ENCODE results near the gene NCAM2. TPM values are rescaled to one million over a fixed set of nuclear protein-coding genes. Genes with fewer than 3 reads are reported as not detected.

NCAM2 gene
- polyA plus RNA-seq, 1 experiment: 7.7 TPM

DNA sequence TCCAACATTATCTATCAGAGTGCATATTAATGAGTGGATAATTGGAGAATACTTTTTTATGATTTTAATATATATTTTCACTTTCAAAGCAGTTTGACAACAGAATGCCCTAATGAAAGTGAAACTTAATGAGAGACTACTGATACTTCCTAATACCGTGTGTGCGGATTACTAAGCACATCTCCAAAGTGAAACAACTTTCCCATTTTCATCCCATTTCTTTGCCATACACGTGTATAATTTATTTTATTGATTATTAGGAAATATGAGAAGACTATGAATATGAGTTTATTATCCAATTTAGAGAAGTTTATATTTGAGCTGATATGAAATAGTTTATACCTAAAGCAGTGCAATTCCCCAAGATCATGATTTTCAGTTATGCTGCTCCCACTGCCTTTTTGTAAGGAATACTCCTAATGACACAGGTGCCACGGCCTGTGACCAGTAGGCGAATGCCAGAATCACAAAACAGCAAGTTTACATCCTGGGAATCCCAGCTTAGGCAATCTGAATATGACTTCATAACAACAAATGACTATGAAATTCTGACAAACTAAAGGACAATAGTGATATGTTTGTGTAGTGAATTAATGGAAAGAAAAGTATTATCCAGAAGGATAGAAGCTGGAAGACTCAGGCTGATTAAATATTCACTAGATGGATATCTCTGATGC is 202.9 kb downstream of the NCAM2 start:
- no peak for TF ChIP-seq CTCF (IDR thresholded peaks at IDR 0.05; ENCODE audit: low read depth, low read length)
- ChIA-PET CTCF (interaction anchor here (1.3 kb wide), 1 partner anchor 35 kb away, joined by 3 read pairs; no protein-coding TSS in a partner anchor), POLR2A (interaction anchor here (0.6 kb wide), 1 partner anchor 66 kb away, joined by 4 read pairs; no protein-coding TSS in a partner anchor)
- no peak for DNase-seq (ENCODE audit: low read depth, low spot score)
- Histone ChIP-seq H3K4me3 (ENCODE audit: low read depth, low read length) (no peak overlapping the region), H3K27me3 (ENCODE audit: control insufficient read depth, insufficient read depth, low read length) (no peaks in the 10 kb centered on the region), H3K27ac (ENCODE audit: low read depth, low read length) (no peak overlapping the region), H3K9me3 (ENCODE audit: control insufficient read depth, insufficient read depth, low read length) (no peaks in the 10 kb centered on the region)

DNA sequence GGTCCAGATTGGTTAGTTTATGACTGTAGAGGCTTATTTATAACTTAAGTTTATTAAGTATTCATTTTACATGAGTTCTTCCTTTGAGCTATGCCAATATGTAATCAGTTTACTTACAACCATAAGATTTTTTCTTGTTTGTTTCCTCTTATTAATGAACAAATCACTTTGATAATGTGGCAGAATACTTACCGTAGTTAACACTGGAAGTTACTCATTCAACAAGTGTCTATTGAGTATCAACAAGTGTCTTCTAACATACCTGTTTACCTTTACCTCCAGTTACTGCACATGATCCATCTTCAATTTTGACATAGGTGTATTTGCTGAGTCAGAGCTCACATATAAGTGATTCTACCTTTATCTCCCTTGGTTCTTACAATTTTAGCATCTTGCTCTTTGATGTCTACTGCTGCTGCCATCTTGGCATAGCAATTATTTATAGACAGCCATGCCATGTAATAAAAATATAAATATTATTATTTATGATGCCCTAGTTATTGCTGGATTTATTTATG is 205.7 kb downstream of the NCAM2 start:
- ChIA-PET POLR2A (no interaction called here), CTCF (interaction anchor here (1.2 kb wide), 1 partner anchor 102 kb away, joined by 5 read pairs; no protein-coding TSS in a partner anchor)
- no peak for TF ChIP-seq CTCF (IDR thresholded peaks at IDR 0.05; ENCODE audit: low read depth, low read length)
- H3K27me3 ChIP-seq (ENCODE audit: control insufficient read depth, insufficient read depth, low read length): no peaks in the 10 kb centered on the region
- H3K9me3 ChIP-seq (ENCODE audit: control insufficient read depth, insufficient read depth, low read length): no peaks in the 10 kb centered on the region
- H3K27ac ChIP-seq (ENCODE audit: low read depth, low read length): no peak overlapping the region
- no peak for DNase-seq (ENCODE audit: low read depth, low spot score)
- H3K4me3 ChIP-seq (ENCODE audit: low read depth, low read length): no peak overlapping the region

DNA sequence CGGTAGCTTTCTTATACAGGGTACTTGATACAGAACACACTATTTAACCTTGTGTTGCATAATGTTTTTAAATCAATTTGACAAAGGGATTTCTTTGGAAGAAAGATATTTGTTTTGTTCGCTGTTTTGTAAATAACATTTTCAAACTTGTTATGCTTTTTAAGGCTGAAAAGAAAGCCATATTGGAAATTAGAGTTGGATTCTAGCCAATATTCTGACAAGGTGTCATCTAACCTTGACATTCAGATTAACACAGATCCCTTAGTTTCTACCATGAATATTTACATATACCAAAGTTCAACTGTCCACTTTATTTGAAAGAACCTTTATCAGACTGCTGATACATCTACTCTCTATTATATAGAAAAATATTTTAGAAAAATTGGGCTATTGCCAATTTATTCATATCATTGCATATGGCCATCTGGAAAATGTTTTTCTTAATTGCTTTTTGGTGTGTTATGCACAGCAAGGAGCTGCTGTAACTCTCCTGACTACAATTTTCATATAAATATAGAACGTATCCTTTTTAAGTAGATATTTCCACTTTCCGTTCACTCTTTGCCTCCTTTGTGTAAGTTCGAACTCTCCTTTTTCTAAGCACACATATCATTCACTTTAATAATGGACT is 206.3 kb downstream of the NCAM2 start:
- ChIA-PET POLR2A (no interaction called here), CTCF (interaction anchor here (1.2 kb wide), 1 partner anchor 103 kb away, joined by 5 read pairs; no protein-coding TSS in a partner anchor)
- no peak for DNase-seq (ENCODE audit: low read depth, low spot score)
- no peaks in the 10 kb centered on the region for H3K9me3 ChIP-seq (ENCODE audit: control insufficient read depth, insufficient read depth, low read length)
- H3K27ac ChIP-seq (ENCODE audit: low read depth, low read length): no peak overlapping the region
- no peaks in the 10 kb centered on the region for H3K27me3 ChIP-seq (ENCODE audit: control insufficient read depth, insufficient read depth, low read length)
- no peak overlapping the region for H3K4me3 ChIP-seq (ENCODE audit: low read depth, low read length)
- no peak for TF ChIP-seq CTCF (IDR thresholded peaks at IDR 0.05; ENCODE audit: low read depth, low read length)

DNA sequence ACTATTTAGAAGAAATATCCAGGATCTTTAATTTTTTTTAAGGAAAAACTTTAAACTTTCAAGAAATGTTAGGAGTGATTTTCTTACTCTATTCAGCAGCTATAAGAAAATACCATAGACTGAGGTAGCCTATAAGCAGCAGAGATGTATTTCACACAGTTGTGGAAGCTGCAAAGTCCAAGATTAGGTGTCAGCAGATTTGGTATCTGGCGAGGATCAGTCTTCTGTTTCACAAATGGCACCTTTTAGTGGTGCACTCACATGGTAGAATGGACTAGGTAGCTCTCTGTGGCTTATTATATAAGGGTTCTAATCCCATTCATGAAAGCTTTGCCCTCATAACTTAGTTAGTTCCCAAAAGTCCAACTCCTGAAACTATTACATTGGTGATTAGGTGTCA is 207.4 kb downstream of the NCAM2 start:
- no peak for DNase-seq (ENCODE audit: low read depth, low spot score)
- H3K9me3 ChIP-seq (ENCODE audit: control insufficient read depth, insufficient read depth, low read length): no peaks in the 10 kb centered on the region
- no peaks in the 10 kb centered on the region for H3K27me3 ChIP-seq (ENCODE audit: control insufficient read depth, insufficient read depth, low read length)
- POLR2A ChIA-PET: no interaction called here
- no peak overlapping the region for H3K4me3 ChIP-seq (ENCODE audit: low read depth, low read length)
- no peak for TF ChIP-seq CTCF (IDR thresholded peaks at IDR 0.05; ENCODE audit: low read depth, low read length)
- CTCF ChIA-PET: no interaction called here
- H3K27ac ChIP-seq (ENCODE audit: low read depth, low read length): no peak overlapping the region

DNA sequence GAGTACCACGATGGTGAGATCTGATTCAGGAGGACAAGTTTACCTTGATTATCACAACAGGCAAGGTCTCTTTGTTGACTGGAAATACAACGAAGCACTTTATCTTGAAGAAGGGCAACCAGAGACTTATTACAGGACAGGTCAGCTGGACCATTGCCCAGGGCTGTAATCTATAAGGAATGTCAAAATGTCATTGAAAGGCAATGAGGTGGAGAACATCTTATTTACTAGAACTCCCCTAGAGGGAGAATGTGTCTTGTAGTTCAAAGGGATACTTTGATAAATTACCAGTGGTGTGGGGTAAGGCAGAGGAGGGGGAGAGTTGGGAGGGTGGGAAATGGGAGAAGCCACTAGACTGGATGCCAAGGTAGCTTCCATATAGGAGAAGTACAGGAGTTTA is 212.3 kb downstream of the NCAM2 start:
- TF ChIP-seq CTCF (IDR thresholded peaks at IDR 0.05; ENCODE audit: low read depth, low read length): no peak

More for the DNA sequence above, 212.3 kb downstream of the NCAM2 start:
- no peak overlapping the region for H3K4me3 ChIP-seq (ENCODE audit: low read depth, low read length)
- CTCF ChIA-PET: no interaction called here
- no peak overlapping the region for H3K27ac ChIP-seq (ENCODE audit: low read depth, low read length)
- no peaks in the 10 kb centered on the region for H3K9me3 ChIP-seq (ENCODE audit: control insufficient read depth, insufficient read depth, low read length)
- POLR2A ChIA-PET: no interaction called here
- DNase-seq (ENCODE audit: low read depth, low spot score): no peak
- no peaks in the 10 kb centered on the region for H3K27me3 ChIP-seq (ENCODE audit: control insufficient read depth, insufficient read depth, low read length)
